Renal pelvis (tissue), 4 donors: Measurements from ENCODE around the gene RGS16. TPM values are rescaled to one million over a fixed set of nuclear protein-coding genes. Genes with fewer than 3 reads are reported as not detected.

Source experiments
- DNase-seq: peaks from one replicate; pipeline ENCODE4 v3.0.0-alpha.2; 2013
- polyA plus RNA-seq, 3 donors: library from polyadenylated mRNA; unstranded; fragments of 120-200 nt; gene quantifications; one replicate each; pipeline ENCODE4 v1.2.1, GENCODE V29; 2013; ENCODE audit not compliant: insufficient read length in 3 of 3

Gene RGS16
- polyA plus RNA-seq, 3 donors: 1.0 to 1.8 (median 1.0) TPM

DNA sequence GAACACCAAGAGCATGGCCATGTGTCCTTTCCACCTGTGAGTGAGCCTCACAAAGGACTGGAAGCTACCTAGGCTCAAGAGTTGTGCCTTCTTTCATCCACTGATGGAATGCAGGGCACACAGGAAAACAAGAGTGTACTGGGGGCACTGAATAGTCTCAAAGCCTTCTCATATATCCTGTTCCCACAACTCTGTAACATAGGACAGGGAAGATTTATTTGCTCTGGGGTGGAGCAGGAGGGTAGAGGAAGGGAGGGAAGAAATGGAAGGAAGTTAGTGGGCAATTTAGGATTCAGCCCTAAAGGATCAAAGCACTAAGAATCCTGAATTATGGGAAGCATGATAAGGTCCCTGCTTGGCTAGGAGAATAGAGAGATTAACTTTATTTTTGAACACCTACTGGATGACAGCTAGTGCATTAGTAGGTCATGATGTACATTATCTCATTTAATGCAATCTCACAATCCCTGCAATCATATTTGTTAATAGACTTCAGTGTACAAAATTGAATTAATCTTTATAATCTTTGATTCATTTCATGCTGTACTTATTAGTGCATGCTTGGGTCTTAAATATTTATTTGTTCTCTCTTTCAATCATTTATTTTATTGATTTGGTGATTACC is 27.0 kb upstream of the RGS16 start:
- no peak for DNase-seq

DNA sequence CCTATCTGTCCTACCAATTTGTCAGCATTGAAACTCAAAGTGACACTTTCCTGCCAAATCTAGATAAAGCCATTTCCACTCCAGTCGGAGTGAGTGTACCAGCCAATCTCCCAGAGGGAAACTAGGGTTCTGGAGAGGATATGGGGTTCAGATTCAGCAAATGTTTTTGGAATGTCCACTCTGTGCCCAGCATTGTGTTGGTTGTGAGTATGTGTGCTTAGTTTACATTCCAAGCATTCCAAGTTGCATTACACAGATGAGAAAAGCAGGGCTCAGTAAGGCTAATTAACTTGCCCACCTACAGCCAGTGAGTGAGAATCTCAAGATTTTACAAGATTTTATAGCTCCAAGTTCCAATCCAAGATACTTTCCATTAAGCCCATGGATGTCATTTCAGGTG is 26.4 kb upstream of the RGS16 start:
- no peak for DNase-seq

DNA sequence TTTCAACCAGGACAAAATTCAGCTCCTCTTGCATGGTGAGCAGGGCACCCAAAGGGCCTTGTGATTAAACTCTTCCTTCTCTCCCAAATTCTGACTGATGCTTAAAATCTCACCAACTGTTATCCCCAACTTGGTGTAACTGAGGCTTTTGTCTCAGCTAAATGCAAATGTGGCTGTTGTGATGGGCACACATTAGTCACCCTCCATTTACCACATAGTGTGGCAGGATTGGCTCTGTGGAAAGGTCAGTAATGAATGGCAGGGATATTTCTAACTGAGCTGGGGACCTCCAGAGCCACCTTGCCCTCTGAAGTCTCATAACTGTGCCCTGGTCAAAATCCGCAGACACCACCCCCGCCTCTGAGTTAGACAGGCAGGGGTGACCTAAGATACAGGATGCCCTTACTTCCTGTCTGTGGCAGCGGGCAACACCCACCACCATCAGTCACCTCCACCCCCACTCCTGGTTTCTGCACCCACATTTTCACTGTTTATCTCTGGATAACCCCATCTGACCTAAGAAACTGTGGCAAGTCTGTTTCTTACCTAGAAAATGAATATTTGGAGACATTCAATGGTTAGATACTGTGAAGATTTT is 25.4 kb upstream of the RGS16 start:
- no peak for DNase-seq

DNA sequence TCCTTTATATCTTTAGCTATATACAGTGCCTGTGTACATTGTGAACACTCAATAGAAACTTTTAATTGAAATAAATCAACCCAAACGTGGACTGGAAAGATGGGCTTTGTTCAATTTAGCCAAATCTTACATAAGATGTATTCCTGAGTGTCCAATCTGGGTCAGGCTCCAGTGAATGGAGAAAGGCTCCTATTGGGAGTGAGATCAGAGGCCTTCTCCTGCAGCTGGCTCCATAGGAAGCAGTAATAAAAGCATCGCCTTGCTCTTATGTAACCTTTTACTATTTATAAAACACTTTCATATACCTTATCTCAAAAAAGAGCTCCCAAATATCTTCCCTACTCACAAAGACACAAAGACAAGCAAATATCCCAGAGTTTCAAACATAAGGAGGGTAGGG is 24.9 kb upstream of the RGS16 start:
- DNase-seq: no peak

DNA sequence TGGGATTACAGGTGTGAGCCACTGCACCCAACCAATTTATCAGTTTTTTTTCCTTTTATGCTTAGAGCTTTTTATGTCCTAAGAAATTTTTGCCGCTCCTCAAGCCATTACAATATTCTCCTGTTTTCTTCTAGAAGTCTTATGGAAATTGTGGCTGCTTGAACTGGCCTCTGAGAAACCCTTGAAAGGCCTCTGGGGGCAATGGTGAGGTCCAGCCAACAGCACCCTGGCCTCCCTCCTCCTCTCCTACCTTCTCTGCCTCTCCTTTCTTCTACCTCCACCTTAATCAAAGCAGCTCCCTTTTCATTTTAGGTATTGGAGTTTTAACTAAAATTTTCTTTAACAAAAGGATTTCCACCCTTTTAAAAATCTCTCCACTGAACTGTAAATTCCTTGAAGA is 24.5 kb upstream of the RGS16 start:
- DNase-seq: no peak

DNA sequence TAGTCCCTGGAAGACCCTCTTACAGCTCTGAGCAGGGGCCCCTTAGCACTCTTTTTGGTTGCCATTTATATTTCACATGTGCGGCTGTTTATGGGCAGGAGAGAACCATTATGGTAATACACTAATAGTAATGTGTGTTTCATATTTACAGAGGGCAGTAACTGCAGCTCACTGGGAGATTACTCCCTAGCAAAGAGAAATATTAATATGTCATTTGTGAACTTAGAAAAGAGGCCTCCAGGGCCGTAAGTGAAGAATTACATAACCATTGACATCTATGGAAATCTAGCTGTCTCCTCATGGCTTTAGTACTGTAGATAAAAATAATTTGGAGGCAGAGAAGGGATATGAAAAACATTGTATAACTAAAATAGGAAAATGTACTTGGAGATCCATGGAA is 23.4 kb upstream of the RGS16 start:
- no peak for DNase-seq

DNA sequence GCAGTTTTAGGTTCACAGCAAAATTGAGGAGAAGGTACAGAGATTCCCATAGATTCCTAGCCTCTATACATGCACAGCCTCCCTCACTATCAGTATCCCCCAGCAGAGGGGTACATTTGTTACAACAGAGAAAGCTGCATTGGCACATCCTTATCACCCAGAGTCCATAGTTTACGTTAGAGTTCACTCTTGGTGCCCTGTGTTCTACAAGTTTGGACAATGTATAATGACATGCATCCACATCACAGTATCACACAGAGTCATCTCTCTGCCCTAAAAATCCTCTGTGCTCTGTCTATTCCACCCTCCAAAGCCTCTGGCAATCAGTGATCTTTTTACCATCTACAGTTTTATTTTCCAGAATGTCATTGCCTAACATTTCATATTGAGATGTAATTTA is 22.3 kb upstream of the RGS16 start:
- DNase-seq: no peak

DNA sequence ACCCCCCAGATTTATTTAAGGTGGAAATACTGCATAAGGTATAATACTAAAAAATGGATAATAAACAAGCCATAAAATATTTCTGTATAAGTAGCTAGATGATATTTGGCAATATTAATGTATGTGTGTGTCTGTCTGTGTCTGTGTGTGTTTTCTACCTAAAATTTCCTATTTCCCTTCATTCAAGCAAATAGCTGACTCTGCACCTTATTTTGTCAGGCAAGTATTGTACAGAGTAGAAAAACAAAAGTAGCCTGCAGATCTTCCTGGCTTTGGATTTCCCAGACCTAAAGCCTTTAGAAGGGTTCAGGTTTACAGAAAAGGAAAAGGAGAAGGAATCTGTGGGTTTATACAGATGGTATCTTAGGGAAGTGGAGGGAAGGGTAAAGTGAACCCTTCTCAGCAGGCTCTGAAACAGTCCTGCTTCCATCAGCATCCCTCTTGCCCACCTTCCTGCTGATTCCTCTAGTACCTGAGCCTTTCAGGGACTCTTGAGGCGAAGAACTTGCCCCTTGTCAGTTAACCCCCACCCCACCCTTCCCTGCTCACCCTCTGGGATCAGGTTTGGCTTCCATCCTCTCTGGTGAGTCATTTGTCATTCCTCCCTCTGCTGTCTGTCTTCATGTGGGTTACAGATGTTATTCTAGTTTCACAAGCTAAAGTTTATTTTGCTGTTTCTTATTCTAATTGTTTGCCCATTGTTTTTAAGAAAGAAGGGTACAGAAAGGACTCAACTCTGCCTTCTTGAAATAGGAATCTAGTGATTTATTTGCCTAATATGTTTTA is 21.7 kb upstream of the RGS16 start:
- no peak for DNase-seq

DNA sequence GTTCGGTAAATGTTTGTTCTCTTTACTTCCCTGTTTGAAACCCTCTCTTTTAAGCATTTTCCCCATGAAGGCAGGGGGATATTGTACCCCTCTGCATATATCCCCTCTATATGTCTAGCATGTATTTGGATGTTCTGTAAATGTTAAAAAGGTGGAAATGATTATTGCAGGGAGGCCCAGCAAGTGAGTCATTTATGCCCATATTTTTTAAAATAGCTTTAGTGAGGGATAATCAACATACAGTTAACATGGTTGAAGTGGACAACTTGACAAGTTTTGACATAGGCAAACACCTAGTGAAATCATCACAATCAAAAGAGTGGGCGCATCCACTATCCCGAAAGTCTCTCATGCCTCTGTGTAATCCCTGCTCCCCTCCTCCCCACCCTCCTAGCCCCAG is 20.8 kb upstream of the RGS16 start:
- no peak for DNase-seq

DNA sequence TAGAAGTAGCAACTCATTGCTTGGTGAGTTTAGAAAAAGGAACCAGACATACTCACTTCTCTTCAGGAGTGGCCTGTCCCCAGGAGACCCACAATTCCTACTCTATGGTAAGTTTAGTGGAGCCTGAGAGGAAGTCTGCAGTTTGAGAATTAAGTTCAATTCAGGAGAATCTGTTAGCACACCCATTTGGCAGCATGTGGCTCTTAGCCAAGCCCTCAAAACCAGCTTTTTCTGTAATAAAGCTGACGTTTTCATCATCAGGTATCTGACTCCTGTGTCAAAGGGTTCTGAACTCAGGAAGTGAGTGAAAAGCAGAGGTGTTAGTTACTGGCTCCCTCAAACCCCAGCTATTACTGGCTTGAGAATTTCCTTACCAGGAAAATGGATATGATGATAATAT is 20.4 kb upstream of the RGS16 start:
- DNase-seq: no peak

DNA sequence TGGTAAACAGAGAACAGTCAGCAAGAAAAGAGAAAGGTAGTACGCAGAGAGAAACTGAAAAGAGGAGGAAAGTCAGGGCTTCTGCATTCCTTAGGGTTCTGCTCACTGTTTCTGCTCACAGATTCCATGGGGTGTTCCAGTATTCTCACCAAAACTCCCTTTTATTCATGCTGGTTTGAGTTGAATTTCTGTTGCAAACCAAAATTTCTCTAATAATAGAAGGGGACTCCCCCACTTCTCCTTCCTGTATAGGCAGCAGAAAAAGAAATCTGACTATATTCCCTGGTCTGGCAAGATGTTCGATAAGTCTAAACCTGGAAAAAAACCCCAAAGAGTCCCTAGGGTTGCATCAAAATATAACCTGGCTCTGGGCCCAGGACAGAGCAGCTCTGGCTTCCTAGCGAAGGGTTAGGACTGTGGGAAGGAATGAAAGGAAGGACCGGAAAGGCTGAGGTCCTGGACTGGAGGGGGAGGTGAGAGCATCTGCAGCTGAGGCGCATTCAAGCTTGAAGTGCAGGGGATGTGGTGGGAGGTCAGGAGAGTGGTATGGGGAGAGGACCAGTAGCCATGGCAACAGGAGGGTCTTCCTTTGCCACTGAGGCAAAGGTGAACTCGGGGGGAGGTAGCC is 18.8 kb upstream of the RGS16 start:
- no peak for DNase-seq

DNA sequence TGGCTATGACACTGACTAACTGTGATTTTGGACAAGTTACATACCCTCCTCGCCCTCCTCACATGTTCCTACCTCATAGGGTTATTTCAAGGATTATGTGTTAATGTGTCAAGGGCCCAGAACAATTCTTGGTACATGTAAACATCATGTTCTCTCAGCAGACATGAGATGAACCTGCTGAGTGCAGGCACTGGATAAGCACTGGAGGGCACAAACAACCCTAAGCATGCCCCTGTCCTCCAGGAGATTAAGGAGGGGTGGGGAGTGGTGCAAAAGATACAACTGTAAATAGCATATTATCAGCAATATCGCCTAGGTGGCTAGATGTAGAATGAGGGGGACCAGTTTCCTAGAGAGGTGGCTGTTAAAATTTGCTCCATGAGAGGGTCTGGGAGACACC is 17.7 kb upstream of the RGS16 start:
- DNase-seq: no peak

DNA sequence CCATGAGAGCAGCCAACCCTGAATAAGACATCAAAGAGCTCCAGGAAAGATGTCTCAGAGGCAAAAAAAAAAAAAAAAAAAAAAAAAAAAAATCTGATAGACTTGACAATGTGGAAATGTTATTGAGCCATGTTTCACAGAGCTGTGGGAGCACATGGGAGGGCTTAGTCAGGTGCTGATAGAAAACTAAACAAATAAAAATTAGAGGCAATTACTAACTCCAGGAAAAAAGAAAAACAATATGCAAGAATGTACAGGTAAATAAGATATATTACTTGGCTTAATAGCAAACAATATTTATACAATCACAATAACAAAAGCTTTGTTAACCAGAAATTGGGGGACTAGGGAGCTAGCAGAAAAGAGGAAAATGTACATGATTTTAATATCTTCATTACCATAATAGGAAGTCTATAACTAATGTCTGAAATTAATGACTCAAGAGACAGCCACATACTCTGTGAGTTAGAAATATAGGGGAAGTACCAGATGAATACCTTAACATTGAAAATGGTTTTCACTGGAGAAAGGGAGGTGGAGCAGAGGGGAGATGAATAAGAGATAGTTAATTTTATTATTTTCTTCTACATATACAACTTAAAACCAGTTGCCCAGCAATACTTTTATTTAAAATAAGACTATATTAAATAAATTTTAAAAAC is 16.9 kb upstream of the RGS16 start:
- DNase-seq: no peak

DNA sequence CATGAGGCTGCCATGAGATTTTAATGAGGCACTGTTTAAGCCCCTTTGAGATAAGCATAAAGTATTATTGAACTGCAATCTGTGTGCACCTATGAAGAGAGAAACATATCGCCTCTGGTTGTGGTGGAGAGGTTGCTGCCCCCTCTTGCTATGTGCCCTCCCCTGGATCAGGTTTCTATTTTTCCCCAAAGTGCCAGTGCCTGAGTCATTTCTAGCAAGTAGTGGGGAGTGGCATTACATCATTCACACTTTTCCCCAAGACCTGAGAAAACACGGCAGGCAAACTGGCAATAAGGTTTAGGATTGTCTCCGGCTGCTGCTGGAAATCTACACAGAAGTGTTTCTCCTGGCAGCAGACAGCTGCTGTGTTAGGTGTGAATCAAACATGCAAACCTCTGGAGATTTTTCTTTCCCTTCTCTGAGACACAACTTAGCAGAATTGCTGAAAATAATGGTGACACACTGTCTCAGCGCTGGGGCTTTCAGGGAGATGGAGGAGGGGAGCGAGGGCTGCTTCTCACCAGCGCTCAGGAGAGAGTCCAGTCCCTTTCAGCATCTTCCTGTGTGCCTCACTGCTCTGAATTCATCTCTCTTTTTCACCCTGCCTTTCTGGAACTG is 13.7 kb upstream of the RGS16 start:
- no peak for DNase-seq

DNA sequence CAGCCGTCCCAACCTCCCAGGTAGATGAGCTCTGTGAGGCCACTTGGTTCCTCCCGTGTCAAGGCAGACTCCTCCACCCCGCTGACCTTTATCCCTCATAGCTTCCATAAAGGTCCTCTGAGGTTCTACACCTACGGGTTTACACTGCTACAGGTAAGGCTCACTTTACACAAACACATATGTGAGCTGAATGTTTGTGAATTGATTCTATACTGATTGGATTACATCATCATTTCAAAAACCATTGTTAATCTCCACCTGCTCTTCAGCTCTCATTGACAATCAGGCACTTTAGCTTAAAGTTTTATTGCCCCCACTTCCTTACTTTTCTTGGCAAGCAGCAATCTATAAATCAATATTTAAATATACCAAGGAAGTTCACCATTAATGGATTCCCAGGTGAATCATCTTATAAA is 12.8 kb upstream of the RGS16 start:
- no peak for DNase-seq

DNA sequence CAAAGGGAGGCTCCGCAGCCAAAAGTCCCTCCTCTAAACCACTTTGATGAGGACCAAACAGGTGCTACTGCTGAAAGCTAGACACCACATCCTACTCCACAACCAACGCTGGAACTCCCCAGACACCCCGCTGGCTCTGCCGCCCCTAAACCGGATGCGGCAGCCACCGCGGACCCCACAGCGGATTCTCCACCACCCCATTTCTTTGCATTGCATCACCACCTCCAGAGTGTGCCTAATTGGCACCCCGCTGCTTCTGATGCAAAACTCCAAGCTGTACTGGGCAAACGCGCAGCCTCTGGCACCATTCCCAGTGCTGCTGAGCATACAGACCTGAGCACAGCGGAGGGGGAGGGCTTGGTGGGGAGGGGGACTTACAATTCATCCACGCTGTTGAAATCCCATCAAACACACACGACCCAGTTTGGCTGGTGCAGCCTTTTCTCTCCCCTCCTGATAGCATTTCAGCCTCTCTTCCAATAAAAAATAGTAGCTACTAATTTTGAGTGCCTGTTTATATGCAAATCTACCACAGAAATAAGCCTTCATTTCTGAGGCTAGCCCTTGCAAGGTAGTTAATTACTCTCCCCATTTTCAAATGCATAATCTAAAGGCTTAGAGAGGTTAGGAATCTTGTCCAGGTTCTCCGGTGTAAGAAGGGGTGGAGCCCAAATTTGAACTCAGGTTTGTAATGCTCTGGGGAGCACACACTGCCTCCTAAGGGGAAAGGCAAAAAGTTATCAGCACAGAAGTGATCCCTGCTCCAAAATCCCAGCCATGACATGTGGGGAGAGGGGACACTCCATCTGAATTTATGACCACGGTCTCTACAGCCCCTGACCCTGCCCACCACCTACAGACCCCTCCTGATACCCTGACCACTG is 12.2 kb upstream of the RGS16 start:
- no peak for DNase-seq

DNA sequence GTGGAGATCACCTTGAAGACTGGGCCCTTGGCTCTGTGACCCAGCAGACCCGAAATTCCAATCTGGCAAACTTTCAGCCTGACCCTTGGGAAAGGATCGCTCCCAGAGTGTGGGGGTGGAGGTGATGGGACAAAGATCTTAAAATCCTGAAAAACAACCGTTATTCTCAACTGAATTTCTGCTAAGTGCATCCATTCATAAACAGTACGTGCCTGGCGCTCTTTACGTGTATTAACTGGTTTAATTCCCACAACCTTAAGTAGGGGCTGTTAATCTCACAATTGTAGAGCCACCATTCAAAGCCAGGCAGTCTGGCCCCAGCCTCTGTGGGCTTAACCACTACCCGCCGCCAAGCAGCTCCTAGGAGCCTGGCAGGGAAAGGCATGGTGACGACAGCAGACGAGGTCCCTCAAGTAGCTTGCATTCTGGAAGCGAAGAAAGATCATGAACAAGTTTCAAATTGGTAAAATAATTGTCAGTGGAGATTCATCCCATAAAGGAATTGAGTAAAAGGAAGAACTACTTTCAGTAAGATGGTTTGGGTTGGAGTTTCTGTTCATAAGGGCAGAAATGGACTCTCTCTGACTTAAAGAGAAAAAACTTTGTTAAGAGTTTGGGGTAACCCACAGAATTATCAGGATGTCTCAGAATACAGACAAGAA is 11.4 kb upstream of the RGS16 start:
- no peak for DNase-seq

DNA sequence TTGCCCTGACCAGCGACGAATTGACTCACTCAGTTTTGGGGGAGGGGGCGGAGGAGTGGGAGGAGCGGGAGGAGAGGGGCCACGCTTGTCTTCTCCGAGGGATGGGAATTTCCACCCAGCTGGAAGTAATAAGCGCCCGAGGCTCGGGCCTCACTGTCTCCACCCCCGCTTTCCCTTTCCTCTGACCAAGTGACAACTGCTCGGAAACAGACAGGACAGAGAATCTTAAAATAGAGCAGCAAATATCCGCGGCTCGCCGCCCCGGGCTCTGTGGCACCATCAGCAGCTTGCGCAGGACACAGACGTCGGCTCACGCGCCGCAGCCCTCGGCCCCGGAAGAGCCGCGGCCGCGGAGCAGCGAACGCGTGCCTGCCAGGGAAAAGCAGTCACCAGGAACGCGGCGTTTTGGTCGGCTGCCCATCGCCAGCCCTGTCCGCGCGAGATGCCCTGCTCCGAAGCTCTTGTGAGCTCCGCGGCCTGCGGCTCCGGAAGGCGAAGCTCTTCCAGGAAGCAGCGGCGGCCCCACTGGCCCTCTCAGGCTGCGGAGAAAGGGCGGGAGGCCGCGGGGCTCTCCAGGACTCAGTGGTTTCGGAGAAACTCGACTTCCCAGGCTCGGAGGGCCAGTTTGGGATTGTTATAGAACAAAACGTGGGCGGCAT is 10.7 kb upstream of the RGS16 start:
- DNase-seq: peak; percentile 83

DNA sequence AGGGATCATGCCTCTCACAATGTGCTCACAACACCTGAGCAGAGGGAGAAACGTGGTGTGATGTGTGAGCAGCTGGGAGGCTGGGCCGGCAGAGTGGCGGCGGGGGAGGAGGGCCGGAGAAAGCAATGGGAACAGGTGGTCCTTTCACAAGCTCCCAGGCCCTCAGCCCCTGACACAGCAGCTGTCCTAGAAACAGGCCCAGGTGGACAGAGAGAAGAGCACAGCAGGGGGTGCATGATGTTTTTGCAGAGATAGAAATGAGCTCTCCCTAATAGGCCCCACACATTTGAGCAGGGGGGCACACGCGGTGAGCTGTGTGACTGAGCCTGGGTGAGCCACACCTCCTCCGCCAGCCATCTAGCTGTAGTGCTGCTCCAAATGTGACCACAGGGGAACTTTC is 7.6 kb upstream of the RGS16 start:
- DNase-seq: no peak

DNA sequence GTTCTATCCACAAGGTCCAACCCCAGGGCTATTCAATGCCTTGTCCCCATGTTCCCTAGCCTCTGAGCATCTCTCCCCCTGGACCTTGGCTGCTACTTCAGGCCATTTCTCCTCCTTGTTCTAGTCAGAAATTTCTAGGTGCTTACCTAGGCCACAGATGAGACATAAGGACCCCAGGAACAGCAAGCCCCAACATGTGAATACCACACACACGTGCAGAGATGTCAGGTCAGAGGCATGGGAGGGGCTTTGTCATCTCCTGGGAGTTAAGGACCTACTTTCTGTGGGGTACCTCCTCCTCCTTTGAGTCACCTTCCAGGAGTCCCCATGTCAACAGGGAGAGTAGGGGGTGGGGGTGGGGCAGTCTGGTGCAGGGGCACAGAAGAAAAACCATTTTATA is 7.1 kb upstream of the RGS16 start:
- DNase-seq: no peak
